GM18519 (cell line): ENCODE data around the gene GXYLT2.

Source experiments
- ATAC-seq: cut with Tn5 transposase; IDR thresholded peaks from one replicate; pipeline ENCODE4 v1.9.1; 2021; ENCODE audit warnings: mild to moderate bottlenecking, moderate library complexity; ENCODE audit not compliant: unreplicated experiment, low FRiP score

The GXYLT2 gene

GRCh38 chr3:72891053-72891855, 3.4 kb downstream of the GXYLT2 start:
- ATAC-seq, result no peak

DNA sequence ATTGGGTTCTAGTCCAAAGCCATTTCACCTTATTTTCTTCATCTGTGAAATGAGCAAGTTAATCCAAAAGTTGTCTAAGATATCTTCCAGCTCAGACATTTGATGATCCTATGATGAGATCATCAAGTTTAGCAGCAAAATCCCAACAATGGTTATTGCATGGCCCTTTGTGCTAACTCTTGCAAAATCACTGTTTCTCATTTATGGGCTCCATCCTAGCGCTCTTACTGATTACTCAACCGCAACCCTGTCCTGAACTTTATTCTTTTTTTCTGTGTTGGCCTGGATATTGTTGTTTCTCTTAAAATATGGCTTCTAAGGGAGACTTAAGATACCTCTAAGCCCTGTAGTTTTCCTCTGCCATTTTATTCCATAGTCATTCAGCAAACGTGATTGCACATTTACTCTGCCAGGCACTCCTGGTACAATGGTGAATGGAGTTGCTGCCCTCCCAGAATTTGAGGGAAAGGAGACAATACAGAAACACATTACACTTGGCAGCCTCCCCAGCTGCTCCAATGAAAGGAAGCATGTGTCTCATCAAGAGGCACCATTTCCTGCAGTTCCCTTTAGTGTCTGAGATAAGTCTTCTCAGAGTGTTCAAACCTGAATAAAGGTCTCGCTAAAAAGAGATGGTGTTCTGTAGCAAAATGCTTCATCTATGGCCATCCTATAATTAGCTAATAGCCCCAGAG, 4.4 kb downstream of the GXYLT2 start:
- no peak for ATAC-seq

GRCh38 chr3:72892870-72893269, 5.0 kb downstream of the GXYLT2 start:
- ATAC-seq, result no peak

- no peak for ATAC-seq
Measured at GRCh38 chr3:72894976-72895552, 7.2 kb downstream of the GXYLT2 start.

DNA sequence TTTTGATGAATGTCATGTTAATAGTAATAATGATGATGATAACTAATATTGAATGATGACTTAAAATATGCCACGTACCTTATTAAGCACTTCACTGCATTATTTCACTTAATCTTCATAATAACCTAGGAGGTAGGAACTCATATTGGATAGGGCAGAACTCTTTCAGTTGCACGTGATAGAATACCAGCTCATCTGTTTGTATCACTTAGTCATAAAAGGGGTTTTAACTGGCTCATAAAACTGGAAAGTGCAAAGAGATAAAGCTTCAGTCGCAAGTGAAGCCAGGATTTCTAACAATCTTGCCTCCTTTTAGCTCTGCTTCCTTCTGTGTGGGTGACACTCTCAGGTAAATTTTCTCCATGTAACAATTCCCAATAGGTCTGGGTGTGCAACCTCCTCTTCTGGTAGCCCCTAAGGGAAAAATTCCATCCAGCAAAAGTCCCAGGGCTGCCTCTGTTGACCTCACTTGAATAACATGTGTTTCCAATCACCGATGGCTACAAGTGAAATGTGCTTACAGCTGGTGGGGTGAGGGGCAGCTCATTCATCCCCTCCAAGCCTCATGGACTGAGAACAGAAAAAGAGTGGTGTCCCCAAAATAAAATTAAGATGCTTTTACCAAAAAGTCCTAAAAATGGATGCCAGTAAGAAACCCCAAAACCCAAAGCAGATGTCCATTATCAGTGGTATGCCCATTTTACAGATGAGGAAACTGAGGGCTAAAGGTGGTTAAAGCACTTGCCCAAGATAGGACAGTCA, 9.3 kb downstream of the GXYLT2 start:
- ATAC-seq, result no peak

DNA sequence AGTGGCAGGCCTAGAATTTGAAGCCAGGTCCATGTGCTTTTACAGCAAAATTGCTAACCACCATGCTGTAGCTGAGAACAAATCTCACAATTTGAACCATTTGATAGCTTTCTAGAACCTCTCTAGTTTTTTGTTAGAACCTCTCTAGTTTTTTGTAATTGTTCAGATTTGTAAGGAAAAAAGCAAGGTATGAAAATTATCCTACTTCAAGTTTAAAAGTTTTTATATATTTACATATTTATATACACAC, 9.8 kb downstream of the GXYLT2 start:
- ATAC-seq, result no peak

GRCh38 chr3:72899349-72899765, 11.5 kb downstream of the GXYLT2 start:
- ATAC-seq, result no peak

- no peak for ATAC-seq
Measured at GRCh38 chr3:72900048-72900447, 12.2 kb downstream of the GXYLT2 start.

- no peak for ATAC-seq
Measured at GRCh38 chr3:72901840-72902239, 14.0 kb downstream of the GXYLT2 start.

GRCh38 chr3:72903004-72903403, 15.2 kb downstream of the GXYLT2 start:
- no peak for ATAC-seq

GRCh38 chr3:72904163-72904562, 16.3 kb downstream of the GXYLT2 start:
- ATAC-seq, result no peak

- no peak for ATAC-seq
Measured at GRCh38 chr3:72906154-72906553, 18.3 kb downstream of the GXYLT2 start.

GRCh38 chr3:72907131-72907711, 19.4 kb downstream of the GXYLT2 start:
- no peak for ATAC-seq

DNA sequence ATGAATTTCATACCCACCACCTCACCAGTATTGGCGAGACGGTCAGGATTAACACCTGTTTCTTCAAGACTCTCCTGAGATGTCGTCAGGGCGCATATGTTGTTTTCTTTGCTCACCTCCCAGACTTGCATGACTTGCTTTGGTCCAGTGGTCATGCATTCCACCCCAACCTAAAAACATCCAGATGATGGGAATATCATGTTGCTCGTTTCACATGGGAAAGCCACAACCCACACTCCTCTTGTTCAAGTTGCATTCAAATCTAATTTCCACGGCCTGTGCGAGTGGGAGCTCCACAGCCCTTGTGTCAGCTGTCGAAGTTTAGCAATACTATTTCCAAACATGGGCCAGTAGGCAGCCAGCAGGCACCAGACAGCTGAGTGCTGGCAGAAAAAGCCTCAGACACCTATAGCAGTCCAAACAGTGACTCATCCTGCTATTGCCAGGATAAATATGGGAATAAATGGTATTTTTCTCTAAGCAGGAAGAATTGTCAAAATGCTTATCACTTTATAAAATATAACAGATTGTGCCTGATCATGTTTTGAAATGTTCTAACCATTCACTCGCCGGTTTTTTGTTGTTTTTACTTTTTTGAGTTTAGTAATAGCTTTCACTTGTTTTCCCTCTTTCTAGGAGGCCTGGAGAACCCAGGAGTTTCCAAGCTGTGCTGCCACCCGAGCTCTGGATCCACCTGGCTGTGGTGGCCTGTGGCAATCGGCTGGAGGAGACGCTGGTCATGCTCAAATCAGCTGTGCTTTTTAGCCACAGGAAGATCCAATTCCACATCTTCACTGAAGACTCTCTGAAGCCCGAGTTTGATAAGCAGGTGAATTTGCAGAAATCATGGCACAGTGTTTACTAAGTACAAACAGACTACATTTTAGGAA, 20.1 kb downstream of the GXYLT2 start:
- ATAC-seq, result no peak

DNA sequence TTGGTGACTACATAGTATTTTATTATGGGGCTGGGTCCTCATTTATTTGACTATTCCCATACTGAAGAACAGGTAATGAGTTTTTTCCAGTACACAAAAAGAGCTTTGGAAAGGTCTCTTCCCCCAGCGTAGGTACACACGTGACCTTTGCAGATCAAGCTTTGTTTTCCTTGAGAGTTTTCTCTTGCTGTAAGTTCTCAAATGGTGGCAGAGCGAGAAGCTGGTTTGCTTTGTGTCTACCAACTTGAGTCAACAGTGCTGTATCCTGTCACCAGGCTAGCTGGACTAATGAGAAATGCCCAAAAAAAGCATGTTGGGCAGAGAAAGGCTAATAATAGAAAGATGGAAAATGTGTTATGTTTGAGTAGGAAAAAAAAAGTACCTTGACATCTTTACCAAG, 21.7 kb downstream of the GXYLT2 start:
- ATAC-seq, result no peak

DNA sequence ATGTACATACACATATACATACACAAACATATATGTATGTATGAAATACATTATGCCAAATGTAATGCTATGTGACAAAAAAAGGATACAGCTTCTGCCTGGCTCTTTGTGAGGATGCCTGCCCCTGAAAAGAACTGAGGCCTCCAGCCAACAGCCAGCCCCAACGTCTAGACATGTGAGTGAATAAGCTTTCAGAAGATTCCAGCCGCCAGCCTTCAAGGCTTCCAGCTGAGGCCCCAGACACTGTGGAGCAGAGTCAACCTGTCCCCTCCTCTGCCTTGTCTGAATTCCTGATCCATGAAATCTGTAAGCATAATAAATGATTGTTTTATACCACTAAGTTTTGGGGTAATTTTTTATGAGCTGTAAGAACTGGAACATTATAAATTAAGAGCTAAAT, 24.7 kb downstream of the GXYLT2 start:
- no peak for ATAC-seq

- no peak for ATAC-seq
Measured at GRCh38 chr3:72914383-72914782, 26.5 kb downstream of the GXYLT2 start.

DNA sequence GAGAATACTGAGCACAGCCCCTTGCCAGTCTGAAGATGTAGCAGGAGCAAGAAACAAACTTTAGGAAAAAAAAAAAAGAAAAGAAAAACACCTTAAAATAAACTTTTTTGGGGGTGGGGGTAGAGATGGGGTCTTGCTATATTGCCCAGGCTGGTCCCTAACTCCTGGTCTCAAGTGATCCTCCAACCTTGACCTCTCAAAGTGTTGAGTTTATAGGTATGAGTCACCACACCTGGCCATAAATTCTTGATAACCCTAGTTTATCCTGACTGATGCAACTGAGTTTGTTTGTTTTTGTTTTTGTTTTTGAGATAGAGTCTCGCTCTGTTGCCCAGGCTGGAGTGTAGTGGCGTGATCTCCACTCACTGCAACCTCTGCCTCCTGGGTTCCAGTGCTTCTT, 28.4 kb downstream of the GXYLT2 start:
- no peak for ATAC-seq

DNA sequence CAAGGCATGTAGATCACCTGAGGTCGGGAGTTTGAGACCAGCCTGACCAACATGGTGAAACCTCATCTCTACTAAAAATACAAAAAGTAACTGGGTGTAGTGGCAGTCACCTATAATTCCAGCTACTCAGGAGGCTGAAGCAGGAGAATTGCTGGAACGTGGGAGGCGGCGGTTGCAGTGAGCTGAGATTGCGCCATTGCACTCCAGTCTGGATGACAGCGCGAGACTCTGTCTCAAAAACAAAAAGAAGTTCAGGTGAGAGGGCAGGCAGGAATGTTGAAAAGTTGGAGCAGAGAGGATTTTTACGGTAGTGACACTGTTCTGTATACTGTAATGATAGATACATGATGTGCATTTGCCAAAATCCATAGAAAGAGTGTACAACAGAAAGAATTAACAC, 31.7 kb downstream of the GXYLT2 start:
- ATAC-seq, result no peak

GRCh38 chr3:72924055-72924454, 36.2 kb downstream of the GXYLT2 start:
- no peak for ATAC-seq
